Trophoblast cell (in vitro differentiated cells and primary cell): ENCODE results near the gene GRID1.

ENCODE experiments used
- DNase-seq, 2 donors: peaks; one replicate each; pipeline ENCODE4 v3.0.0-alpha.2; 2016
- H2AFZ ChIP-seq: 2 replicates; pipeline ENCODE4 v1.6.1; 2013; ENCODE audit warnings: low read length, moderate library complexity, mild to moderate bottlenecking; ENCODE audit not compliant: insufficient read depth, poor library complexity
- H2AK5ac ChIP-seq: 2 replicates; pipeline ENCODE4 v1.6.1; 2013; ENCODE audit warnings: mild to moderate bottlenecking, low read length
- H2BK120ac ChIP-seq: 2 replicates; pipeline ENCODE4 v1.6.1; 2013; ENCODE audit warnings: low read length, mild to moderate bottlenecking, moderate library complexity; ENCODE audit not compliant: insufficient read depth, poor library complexity
- H2BK12ac ChIP-seq: 2 replicates; pipeline ENCODE4 v1.6.1; 2013; ENCODE audit warnings: mild to moderate bottlenecking, low read length, moderate library complexity
- H2BK5ac ChIP-seq: 2 replicates; pipeline ENCODE4 v1.6.1; 2013; ENCODE audit warnings: low read length, low read depth, moderate library complexity, mild to moderate bottlenecking; ENCODE audit not compliant: poor library complexity
- H3K14ac ChIP-seq: 2 replicates; pipeline ENCODE4 v1.6.1; 2013; ENCODE audit warnings: mild to moderate bottlenecking, low read length
- H3K18ac ChIP-seq: 2 replicates; pipeline ENCODE4 v1.6.1; 2013; ENCODE audit warnings: mild to moderate bottlenecking, low read length
- H3K23ac ChIP-seq: 2 replicates; pipeline ENCODE4 v1.6.1; 2013; ENCODE audit warnings: low read length
- H3K27ac ChIP-seq: 2 replicates; pipeline ENCODE4 v1.5.1; 2013; ENCODE audit warnings: low read depth, mild to moderate bottlenecking, inconsistent platforms, low read length, moderate library complexity
- H3K27me3 ChIP-seq: 2 replicates; pipeline ENCODE4 v1.6.1; 2013; ENCODE audit warnings: inconsistent platforms, mild to moderate bottlenecking, low read length, moderate library complexity; ENCODE audit not compliant: insufficient read depth
- H3K36me3 ChIP-seq, 2 experiments: 1 replicate in 1 of 2; 2 replicates in 1 of 2; pipeline ENCODE4 v1.6.1; 2013; ENCODE audit warnings: low read length in 2 of 2, mild to moderate bottlenecking in 2 of 2, moderate library complexity in 1 of 2; ENCODE audit not compliant: insufficient read depth in 2 of 2, control insufficient read depth in 1 of 2
- H3K4ac ChIP-seq: 2 replicates; pipeline ENCODE4 v1.6.1; 2013; ENCODE audit warnings: low read depth, mild to moderate bottlenecking, low read length, moderate library complexity
- H3K4me1 ChIP-seq, 2 experiments: 1 replicate in 1 of 2; 2 replicates in 1 of 2; pipeline ENCODE4 v1.6.1; 2013; ENCODE audit warnings: low read length in 2 of 2, mild to moderate bottlenecking in 2 of 2, moderate library complexity in 1 of 2; ENCODE audit not compliant: insufficient read depth in 2 of 2, control insufficient read depth in 1 of 2
- H3K4me2 ChIP-seq: 2 replicates; pipeline ENCODE4 v1.6.1; 2013; ENCODE audit warnings: inconsistent platforms, mild to moderate bottlenecking, low read length, moderate library complexity
- H3K4me3 ChIP-seq: 2 replicates; pipeline ENCODE4 v1.5.1; 2013; ENCODE audit warnings: mild to moderate bottlenecking, low read depth, low read length, inconsistent platforms
- H3K79me1 ChIP-seq: one replicate; pipeline ENCODE4 v1.6.1; 2013; ENCODE audit warnings: low read length
- H3K79me2 ChIP-seq: 2 replicates; pipeline ENCODE4 v1.6.1; 2013; ENCODE audit warnings: low read length, mild to moderate bottlenecking; ENCODE audit not compliant: control insufficient read depth, insufficient read depth, poor library complexity
- H3K9ac ChIP-seq: 2 replicates; pipeline ENCODE4 v1.6.1; 2013; ENCODE audit warnings: mild to moderate bottlenecking, low read length
- H3K9me3 ChIP-seq: 2 replicates; pipeline ENCODE4 v1.6.1; 2013; ENCODE audit warnings: low read depth, mild to moderate bottlenecking, control low read depth, inconsistent platforms, low read length; ENCODE audit not compliant: insufficient read depth
- H4K12ac ChIP-seq: 2 replicates; pipeline ENCODE4 v1.6.1; 2013; ENCODE audit warnings: low read depth, mild to moderate bottlenecking, low read length, moderate library complexity
- H4K8ac ChIP-seq: 2 replicates; pipeline ENCODE4 v1.6.1; 2013; ENCODE audit warnings: low read depth, mild to moderate bottlenecking, low read length, moderate library complexity
- H4K91ac ChIP-seq: one replicate; pipeline ENCODE4 v1.6.1; 2013; ENCODE audit warnings: low read depth, mild to moderate bottlenecking, low read length, moderate library complexity
- WGBS: extraction: QIAGEN DNeasy Blood & Tissue Kit; methylation state at CpG from one replicate; pipeline ENCODE4 v1.1.7; 2013; ENCODE audit warnings: missing lambda C conversion rate; ENCODE audit not compliant: insufficient read length, insufficient coverage; ENCODE audit errors: extremely low coverage; 5-methylcytosine and 5-hydroxymethylcytosine counted together

GRID1 gene

DNA sequence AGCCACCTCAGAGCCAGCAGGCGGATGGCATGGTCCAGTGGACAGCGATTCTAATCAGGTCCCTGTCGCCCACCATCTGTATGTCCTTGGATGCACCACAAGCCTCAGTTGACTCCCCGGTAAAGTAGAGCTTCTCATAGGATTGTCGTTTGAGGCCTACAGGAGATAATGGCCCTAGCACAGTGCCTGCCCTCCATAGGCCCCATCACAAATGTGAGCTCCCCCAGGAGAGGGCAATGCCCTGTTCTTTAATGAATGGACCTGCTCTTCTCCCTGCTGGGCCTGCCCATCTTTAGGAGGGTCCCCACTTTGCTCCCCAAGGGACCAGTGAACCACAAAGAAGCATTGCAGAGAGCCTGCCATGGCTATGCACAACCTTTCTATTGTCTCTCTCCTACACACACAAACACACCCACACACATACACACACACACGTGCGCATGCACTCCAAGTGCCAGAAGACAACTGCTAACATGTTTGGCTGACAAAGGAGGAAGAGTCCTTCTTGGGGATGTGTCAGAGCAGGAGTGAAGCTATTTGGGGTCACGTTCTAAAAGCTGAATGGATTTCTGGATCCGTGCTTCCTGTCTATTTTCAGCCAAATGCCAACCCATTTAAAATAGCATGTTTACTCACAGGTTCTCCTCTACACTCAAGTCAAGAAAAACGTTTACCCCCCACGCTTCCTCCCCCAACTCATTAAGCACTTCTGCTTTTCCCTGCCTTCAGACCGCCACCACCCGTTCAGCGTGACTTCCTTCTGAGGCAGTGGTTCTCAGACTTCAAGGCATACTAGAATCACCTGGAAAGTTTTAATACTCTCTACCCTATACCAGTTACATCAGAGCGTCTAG lies 196.1 kb downstream of the GRID1 start:
- H2AFZ ChIP-seq: no peak overlapping the region
- H3K79me1 ChIP-seq: no peaks in the 10 kb centered on the region
- no CpG with 5 or more reads among the region's 15 CpGs for WGBS
- no peak overlapping the region for H3K4me2 ChIP-seq
- H3K27ac ChIP-seq: no peak overlapping the region
- no peak overlapping the region for H3K18ac ChIP-seq
- no peak overlapping the region for H3K9ac ChIP-seq
- H2BK12ac ChIP-seq: no peak overlapping the region
- no peak overlapping the region for H4K8ac ChIP-seq
- no peaks in the 10 kb centered on the region for H3K9me3 ChIP-seq
- no peak overlapping the region for H3K14ac ChIP-seq
- H3K27me3 ChIP-seq: no peaks in the 10 kb centered on the region
- H3K36me3 ChIP-seq: no peaks in the 10 kb centered on the region
- no peak overlapping the region for H2BK120ac ChIP-seq
- H3K23ac ChIP-seq: no peak overlapping the region
- no peak for DNase-seq
- H4K91ac ChIP-seq: no peak overlapping the region
- H4K12ac ChIP-seq: no peak overlapping the region
- no peak overlapping the region for H2BK5ac ChIP-seq
- H3K79me2 ChIP-seq: no peaks in the 10 kb centered on the region
- no peak overlapping the region for H3K4me3 ChIP-seq
- no peak overlapping the region for H3K4ac ChIP-seq
- no peak overlapping the region for H2AK5ac ChIP-seq
- no peaks in the 10 kb centered on the region for H3K4me1 ChIP-seq

DNA sequence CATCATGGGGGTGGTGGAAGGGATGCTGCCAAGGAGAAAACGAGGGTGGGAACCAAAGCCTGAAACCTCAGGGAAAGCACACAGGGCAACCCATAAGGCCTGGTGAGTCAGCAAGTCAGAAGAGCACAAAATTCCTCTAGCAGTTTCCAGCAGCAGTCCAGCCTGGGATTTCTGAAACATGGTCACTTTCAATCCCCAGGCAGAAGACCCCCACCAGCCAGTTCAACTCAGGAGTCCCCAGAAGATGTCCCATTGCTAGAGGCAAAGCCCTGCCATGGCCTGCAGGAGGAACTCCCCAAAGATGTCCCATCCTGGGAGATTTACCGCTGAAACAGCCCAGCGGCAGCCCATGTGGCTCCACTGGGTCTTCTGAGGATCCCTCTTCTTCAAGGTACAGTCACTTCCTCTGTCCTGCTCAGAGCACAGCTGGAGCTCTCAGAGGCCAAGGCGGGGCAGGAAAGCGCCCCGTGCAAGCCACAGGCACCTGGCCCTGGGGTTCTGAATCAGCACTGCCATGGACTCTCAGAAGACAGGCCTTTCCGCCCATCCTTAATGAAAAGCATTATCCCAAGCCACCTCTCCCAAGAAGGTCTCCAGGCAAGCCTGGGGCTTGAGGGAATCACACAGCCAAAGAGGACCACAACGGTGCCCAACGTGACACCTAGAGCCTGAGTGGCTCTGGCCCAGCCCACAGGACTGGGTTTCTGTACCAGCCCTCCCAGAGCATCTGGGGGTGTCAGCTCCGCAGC lies 196.9 kb downstream of the GRID1 start:
- no peak for DNase-seq
- no peak overlapping the region for H4K12ac ChIP-seq
- no peak overlapping the region for H2BK5ac ChIP-seq
- H3K23ac ChIP-seq: no peak overlapping the region
- no peaks in the 10 kb centered on the region for H3K9me3 ChIP-seq
- H4K8ac ChIP-seq: no peak overlapping the region
- no peak overlapping the region for H2AK5ac ChIP-seq
- no CpG with 5 or more reads among the region's 10 CpGs for WGBS
- no peak overlapping the region for H2BK120ac ChIP-seq
- H3K14ac ChIP-seq: no peak overlapping the region
- no peak overlapping the region for H3K4me2 ChIP-seq
- H2AFZ ChIP-seq: no peak overlapping the region
- H3K36me3 ChIP-seq: no peaks in the 10 kb centered on the region
- no peak overlapping the region for H3K9ac ChIP-seq
- H3K79me2 ChIP-seq: no peaks in the 10 kb centered on the region
- no peaks in the 10 kb centered on the region for H3K27me3 ChIP-seq
- no peak overlapping the region for H4K91ac ChIP-seq
- H3K18ac ChIP-seq: no peak overlapping the region
- H3K4me3 ChIP-seq: no peak overlapping the region
- H2BK12ac ChIP-seq: no peak overlapping the region
- no peak overlapping the region for H3K4ac ChIP-seq
- no peaks in the 10 kb centered on the region for H3K4me1 ChIP-seq
- no peak overlapping the region for H3K27ac ChIP-seq
- H3K79me1 ChIP-seq: no peaks in the 10 kb centered on the region

DNA sequence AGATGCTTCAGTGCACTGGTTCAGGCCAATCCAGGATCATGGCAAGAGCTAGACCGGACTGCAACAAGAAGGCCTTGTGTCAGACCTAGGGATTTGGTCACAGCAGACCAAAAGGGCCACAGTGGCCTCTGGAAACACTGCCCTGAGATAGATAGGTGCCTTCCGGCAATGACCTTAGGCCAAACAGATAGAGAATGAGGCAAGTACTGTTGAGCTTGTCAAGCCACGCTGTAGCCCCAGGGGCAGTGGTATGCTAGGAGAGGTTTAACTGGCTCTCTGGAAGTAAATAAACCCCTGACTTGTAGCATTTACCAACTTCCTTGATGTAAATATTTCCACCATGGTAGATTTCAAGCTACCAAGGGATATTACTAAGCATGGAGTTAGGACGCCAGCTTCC lies 197.5 kb downstream of the GRID1 start:
- Histone ChIP-seq H3K9ac (peak overlapping the region; percentile 20), H2BK120ac (no peak overlapping the region), H3K4me3 (no peak overlapping the region), H3K79me2 (no peaks in the 10 kb centered on the region), H2BK12ac (no peak overlapping the region), H3K36me3 (no peaks in the 10 kb centered on the region), H3K79me1 (no peaks in the 10 kb centered on the region), H3K27me3 (no peaks in the 10 kb centered on the region), H3K9me3 (no peaks in the 10 kb centered on the region), H2BK5ac (no peak overlapping the region), H3K18ac (no peak overlapping the region), H3K4me1 (no peaks in the 10 kb centered on the region), H2AFZ (no peak overlapping the region), H3K27ac (no peak overlapping the region), H4K8ac (no peak overlapping the region), H3K14ac (no peak overlapping the region), H3K4ac (no peak overlapping the region), H4K91ac (no peak overlapping the region), H4K12ac (no peak overlapping the region), H2AK5ac (no peak overlapping the region), H3K23ac (no peak overlapping the region), H3K4me2 (no peak overlapping the region)
- WGBS: no CpG with 5 or more reads among the region's 4 CpGs
- DNase-seq: peak; percentile 68 to 83

DNA sequence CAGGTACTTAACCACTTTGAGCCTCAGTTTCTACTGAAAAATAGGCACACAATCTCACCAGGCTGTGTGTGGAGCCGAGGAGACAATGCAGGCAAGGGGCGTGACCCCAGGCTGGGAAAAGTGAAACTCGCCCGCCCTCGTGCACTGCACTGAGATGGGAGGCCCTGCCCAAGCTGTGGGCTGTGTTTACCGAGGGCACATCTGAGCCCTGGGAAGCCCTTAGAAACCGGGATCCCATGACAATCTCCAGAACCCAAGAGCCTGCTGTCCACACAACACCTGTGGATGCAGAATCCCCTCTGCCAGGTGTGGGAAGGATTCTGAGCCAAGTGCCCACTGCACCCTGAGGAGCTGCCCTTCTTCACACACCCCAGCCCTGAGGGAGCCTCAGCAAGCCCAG lies 198.3 kb downstream of the GRID1 start:
- H4K91ac ChIP-seq: no peak overlapping the region
- no peak overlapping the region for H3K14ac ChIP-seq
- H3K9me3 ChIP-seq: no peaks in the 10 kb centered on the region
- no peak overlapping the region for H2AK5ac ChIP-seq
- H3K9ac ChIP-seq: no peak overlapping the region
- H2BK5ac ChIP-seq: no peak overlapping the region
- H3K23ac ChIP-seq: no peak overlapping the region
- H3K4me2 ChIP-seq: no peak overlapping the region
- no peak overlapping the region for H2BK120ac ChIP-seq
- H2BK12ac ChIP-seq: no peak overlapping the region
- H3K4ac ChIP-seq: no peak overlapping the region
- no peaks in the 10 kb centered on the region for H3K27me3 ChIP-seq
- no peaks in the 10 kb centered on the region for H3K4me1 ChIP-seq
- no peaks in the 10 kb centered on the region for H3K79me2 ChIP-seq
- H3K27ac ChIP-seq: no peak overlapping the region
- H4K12ac ChIP-seq: no peak overlapping the region
- no peak for DNase-seq
- no CpG with 5 or more reads among the region's 7 CpGs for WGBS
- H2AFZ ChIP-seq: no peak overlapping the region
- no peak overlapping the region for H3K4me3 ChIP-seq
- no peaks in the 10 kb centered on the region for H3K36me3 ChIP-seq
- H3K18ac ChIP-seq: no peak overlapping the region
- no peak overlapping the region for H4K8ac ChIP-seq
- H3K79me1 ChIP-seq: no peaks in the 10 kb centered on the region
